CMK (cell line): ENCODE measurements around the gene ARMC6.
"Not testable (repeated sequence)": the region's sequence is repeated elsewhere in the genome, so short reads cannot be mapped to it uniquely, and the experiment has no call there.

ENCODE experiments used
- DNase-seq: peaks from one replicate; pipeline ENCODE4 v3.0.0-alpha.2; 2010; ENCODE audit warnings: low read depth

The ARMC6 gene

GRCh38 chr19:19074196-19074882 is 40.9 kb downstream of the ARMC6 start:
- no peak for DNase-seq

DNA sequence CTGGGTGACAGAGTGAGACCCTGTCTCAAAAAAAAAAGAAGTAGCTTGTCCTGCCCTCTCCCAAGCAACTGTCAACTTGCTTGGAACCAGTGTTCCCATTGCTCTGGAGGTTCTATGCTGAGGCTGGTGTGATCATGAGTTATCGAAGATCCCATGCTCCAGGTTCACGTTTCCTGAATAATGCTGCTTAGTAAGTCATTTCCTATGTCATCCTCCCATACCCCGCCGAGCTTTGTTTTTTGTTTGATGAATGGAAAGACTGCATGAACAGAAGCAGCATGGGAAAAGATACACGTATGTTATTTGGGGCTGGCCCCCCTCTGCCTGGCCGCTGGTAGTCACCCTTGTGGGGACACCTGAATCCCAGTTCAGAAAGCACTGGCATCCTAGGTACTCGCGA is 41.7 kb downstream of the ARMC6 start:
- no peak for DNase-seq

GRCh38 chr19:19076476-19076875 is 43.1 kb downstream of the ARMC6 start:
- DNase-seq, result no peak

GRCh38 chr19:19077103-19077502 is 43.7 kb downstream of the ARMC6 start:
- no peak for DNase-seq

DNA sequence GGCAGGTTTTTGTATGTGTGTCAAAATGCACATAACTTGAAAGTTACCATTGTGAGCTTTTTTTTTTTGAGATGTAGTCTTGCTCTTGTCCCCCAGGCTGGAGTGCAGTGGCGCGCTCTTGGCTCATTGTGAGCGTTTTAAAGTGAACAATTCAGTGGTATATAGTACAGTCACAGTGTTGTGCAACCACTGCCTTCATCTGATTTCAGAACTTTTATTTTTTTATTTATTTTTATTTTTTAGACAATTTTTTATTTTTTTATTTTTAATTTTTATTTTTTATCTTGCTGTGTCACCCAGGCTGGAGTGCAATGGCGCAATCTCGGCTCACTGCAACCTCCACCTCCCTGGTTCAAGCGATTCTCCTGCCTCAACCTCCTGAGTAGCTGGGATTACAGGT is 45.4 kb downstream of the ARMC6 start:
- no peak for DNase-seq

DNA sequence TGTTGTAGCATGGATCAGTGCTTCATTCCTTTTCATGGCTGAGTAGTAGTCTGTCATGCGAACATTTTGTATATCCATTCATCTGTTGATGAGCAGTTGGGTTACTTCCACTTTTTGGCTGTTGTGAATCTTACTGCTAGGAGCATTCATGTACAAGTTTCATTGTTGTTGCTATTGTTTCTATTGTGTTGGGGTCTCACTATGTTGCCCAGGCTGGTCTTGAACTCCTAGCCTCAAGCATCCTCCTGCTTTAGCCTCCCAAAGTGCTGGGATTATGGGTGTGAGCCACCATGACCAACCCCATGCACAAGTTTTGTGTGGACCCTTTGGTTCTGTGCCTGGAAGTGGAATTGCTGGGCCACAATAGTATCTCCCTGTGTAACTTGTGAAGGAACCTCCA is 46.2 kb downstream of the ARMC6 start:
- no peak for DNase-seq

GRCh38 chr19:19081642-19082151 is 48.3 kb downstream of the ARMC6 start:
- DNase-seq, result no peak

DNA sequence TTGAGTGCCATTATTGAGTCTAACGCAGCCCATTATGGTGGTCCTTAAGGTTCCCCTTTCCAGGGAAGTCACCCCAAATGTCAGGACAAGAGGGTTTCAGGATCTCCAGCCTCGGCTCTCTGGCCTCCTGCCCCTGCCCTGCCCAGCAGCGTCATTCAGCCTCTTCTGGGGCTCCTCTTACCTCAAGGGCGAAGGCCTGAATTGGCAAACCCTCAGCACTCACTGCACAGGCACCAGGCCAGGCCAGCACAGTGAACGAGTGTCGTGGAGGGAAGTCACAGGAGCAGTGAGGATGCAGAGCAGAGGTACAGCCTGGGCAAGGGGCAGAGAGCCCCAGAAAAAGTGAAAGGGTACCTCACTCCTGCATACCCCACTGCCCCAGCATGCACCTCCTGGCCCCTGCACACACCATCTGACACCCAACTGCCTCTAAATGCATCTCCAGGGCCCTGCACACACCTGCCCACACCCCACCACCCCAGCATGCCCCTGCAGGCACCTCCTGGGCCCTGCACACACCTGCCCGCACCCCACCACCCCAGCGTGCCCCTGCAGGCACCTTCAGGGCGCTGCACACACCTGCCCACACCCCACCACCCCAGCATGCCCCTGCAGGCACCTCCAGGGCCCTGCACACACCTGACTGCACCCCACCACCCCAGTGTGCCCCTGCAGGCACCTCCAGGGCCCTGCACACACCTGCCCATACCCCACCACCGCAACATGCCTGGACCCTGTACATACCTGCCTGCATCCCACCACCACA is 50.2 kb downstream of the ARMC6 start:
- no peak for DNase-seq

DNA sequence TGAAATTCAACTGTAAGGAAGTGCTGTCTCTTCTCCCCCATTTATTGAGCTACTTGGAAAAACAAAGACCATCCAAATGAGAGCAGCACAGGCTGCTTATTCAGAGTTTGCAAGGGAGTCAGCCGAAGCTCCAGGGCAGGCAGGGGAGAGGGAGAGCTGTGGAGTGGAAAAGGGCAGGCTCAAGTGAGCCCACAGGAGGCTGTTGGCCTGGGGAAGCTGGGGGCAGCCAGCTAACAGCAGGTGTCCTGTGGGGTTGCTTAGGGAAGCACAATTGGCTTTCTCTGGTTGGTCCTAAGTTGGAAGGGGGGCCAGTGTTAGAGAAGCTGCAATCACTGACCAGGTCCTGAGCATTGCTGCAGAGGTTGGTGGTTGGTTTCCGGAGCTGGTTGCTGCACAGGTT is 54.3 kb downstream of the ARMC6 start:
- no peak for DNase-seq

GRCh38 chr19:19094513-19094912 is 61.1 kb downstream of the ARMC6 start:
- no peak for DNase-seq

GRCh38 chr19:19095691-19096090 is 62.3 kb downstream of the ARMC6 start:
- no peak for DNase-seq

- no peak for DNase-seq
Observed at GRCh38 chr19:19096641-19097627, 63.5 kb downstream of the ARMC6 start.

DNA sequence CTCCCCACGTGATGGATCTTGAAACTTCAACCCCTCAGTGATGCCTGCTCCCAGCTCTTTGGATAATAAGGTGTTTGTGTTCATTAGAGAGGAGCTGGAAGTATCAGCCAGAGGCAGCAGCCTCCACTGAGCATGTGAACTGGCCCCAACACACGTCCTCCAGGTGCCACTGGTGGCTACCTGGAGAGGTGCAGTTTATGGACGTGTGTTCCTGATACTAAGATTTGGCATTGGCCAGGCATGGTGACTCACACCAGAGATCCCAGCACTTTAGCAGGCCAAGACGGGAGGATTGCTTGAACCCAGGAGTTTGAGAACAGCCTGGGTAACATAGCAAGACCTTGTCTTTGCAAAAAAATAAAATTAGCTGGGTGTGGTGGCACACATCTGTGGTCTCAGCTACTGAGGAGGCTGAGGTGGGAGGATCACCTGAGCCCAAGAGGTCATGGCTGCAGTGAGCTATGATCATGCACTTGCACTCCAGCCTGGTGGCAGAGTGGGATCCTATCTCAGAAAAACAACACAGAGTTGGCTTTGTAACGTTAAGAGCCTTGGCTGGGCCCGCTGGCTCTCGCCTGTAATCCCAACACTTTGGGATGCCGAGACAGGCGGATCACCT is 64.8 kb downstream of the ARMC6 start:
- DNase-seq, result no peak

DNA sequence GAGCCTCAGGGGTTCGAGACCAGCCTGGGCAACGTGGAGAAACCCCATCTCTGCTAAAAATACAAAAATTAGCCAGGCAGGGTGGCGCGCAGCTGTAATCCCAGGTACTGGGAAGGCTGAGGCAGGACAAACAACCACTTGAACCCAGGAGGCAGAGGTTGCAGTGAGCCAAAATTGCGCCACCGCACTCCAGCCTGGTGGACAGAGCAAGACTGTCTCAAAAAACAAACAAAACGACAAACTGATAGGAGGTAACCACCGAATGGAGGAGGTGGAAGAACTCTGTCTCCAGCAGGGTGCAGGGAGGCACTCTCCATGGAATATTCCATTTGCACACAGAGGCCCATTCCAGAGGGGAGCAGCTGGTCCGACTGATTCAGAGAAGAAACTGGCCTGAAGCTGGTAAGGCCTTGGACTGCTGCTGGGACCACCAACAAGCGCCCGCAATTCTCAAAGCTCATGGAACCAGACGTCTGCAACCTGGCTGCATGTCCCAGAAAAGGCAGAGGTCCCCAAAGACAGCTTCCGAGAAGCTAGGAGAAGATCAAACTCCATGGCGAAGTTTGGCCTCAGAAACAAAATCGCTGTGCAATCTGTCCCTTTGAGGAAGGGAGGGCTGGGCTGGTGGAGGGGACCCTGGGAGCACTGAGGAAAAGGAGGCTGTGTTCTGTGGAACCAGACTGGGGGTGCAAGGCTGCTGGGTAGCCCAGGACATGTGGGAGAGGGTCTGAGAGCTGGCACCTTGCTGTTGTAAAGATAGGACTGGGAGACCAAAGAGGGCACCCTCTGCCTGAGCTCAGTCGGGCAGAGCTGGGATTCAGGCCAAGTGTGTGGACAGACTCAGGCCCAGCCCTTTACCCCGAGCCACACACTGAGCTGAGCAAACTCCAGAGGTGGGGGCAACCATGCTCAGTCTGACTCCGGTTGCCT is 65.6 kb downstream of the ARMC6 start:
- DNase-seq, result no peak

- DNase-seq, result no peak
Observed at GRCh38 chr19:19101540-19101939, 68.1 kb downstream of the ARMC6 start.

DNA sequence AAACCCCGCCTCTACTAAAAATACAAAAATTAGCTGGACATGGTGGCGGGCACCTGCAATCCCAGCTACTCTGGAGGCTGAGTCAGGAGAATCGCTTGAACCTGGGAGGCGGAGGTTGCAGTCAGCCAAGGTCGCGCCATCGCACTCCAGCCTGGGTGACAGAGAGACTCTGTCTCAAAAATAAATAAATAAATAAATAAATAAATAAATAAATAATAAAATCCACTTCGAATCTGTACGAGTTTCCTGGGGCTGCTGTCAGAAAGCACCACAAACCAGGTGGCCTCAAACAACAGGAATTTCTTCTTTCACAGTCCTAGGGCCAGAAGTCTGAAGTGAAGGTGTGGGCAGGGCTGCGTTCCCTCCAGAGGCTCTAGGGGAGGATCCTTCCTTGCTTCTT is 69.2 kb downstream of the ARMC6 start:
- DNase-seq, result not testable (repeated sequence)

DNA sequence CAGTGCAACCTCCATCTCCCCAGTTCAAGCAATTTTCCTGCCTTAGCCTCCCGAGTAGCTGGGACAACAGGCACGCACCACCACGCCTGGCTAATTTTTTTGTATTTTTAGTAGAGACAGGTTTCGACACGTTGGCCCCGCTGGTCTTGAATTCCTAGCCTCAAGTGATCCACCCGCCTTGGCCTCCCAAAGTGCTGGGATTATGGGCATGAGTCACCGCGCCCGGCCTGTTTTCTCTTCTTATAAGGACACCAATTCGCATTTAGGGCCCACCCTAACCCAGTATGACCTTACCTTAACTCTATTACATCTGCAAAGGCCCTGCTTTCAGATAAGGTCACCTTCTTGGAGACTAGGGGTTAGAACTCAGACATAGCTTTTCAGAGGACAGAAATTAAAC is 69.8 kb downstream of the ARMC6 start:
- DNase-seq, result no peak

DNA sequence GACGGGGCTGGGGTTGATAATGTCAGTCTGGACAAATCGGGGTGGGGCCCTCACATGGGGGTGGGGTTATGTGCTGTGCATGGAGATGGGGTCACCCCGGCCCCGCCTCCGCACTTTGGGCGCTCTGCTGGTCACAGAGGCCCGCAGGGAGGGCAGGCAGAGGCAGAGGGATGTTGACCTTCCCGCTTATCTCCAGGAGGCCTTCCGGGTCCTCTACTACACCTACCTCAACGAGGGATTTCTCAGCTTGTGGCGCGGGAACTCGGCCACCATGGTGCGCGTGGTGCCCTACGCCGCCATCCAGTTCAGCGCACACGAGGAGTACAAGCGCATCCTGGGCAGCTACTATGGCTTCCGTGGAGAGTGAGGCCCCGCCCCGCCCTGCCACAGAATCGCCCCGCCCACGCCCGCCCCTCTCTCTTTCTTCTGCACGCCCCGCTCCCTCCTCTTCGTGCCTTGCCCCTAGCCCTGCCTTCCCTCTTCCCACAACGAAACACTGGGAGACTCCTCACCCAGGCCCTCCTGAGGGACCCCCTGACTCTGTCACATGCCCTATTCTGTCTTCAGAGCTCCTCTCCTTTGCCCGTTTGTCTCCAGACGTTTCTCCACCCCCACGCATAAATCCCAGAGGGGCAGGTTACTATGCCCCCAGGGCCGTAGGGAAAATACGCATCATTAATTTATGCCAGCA is 72.1 kb downstream of the ARMC6 start:
- DNase-seq, result no peak

DNA sequence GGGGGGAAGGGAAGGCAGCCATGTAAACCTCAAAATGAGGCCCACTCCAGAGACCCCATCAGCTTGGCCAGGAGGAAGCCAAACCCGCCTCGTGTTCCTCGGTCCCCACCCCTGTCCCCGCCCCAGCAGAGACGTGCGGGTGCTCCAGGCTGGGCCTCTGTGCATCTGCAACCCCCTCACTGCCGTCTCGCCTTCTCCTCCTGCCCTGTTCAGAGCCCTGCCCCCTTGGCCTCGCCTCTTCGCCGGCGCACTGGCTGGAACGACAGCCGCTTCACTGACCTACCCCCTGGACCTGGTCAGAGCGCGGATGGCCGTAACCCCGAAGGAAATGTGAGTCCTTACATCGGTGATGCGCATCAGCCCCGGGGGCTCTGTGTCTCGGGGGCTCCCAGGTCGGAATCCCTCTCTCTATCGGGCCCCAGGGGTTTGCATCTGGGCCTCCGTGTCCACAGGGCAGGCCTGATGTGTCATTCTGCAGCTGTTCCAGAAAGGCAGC is 72.7 kb downstream of the ARMC6 start:
- no peak for DNase-seq

DNA sequence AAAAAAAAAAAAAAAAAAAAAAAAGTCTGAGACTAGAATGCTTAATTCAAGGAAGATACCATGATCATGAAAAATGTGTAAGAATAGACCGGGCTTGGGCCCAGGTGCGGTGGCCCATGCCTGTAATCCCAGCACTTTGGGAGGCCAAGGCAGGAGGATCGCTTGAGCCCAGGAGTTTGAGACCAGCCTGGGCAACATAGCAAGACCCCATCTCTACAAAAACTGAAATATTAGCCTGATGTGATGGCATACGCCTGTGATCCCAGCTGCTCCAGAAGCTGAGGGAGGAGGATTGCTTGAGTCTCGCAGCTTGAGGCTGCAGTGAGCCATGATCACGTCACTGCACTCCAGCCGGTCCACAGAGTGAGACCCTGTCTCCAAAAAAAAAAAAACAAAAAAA is 73.5 kb downstream of the ARMC6 start:
- not testable (repeated sequence) for DNase-seq
